Heart left ventricle (tissue), 16 donors: ENCODE results near the gene ZNF23. TPM values are rescaled to one million over a fixed set of nuclear protein-coding genes. Genes with fewer than 3 reads are reported as not detected.

Source experiments
- ATAC-seq, 4 donors: fragments of 200-7000 bp; cut with Tn5 transposase; one replicate each; pipeline ENCODE4 v1.9.1; 2020 to 2022; ENCODE audit warnings: moderate library complexity in 4 of 4, mild to moderate bottlenecking in 3 of 4, moderate number of reproducible peaks in 1 of 4
- DNase-seq, 5 donors: peaks; one replicate each; pipeline ENCODE4 v3.0.0-alpha.2; 2020
- H3K27ac ChIP-seq, 12 donors: fragments of 200-600 bp; sonication (generic) in 4 of 12; one replicate each; pipeline versions ENCODE4 v1.5.0 to v1.8.0; 2016 to 2022; ENCODE audit warnings: mild to moderate bottlenecking in 2 of 12
- H3K27me3 ChIP-seq, 9 donors: fragments of 200-600 bp; sonication (generic) in 2 of 9; one replicate each; pipeline versions ENCODE4 v1.5.1 to v1.8.0; 2016 to 2022; ENCODE audit warnings: mild to moderate bottlenecking in 3 of 9
- H3K36me3 ChIP-seq, 9 donors: fragments of 200-600 bp; sonication (generic) in 2 of 9; one replicate each; pipeline versions ENCODE4 v1.5.0 to v1.8.0; 2018 to 2022; ENCODE audit warnings: mild to moderate bottlenecking in 2 of 9
- H3K4me1 ChIP-seq, 12 donors: fragments of 200-600 bp; sonication (generic) in 4 of 12; one replicate each; pipeline versions ENCODE4 v1.5.0 to v1.8.0; 2016 to 2022; ENCODE audit warnings: mild to moderate bottlenecking in 3 of 12
- H3K4me3 ChIP-seq, 12 donors: fragments of 200-600 bp; sonication (generic) in 4 of 12; one replicate each; pipeline versions ENCODE4 v1.5.0 to v1.8.0; 2017 to 2022; ENCODE audit warnings: mild to moderate bottlenecking in 9 of 12, moderate library complexity in 4 of 12
- H3K9me3 ChIP-seq, 12 donors: fragments of 200-600 bp; sonication (generic) in 4 of 12; one replicate each; pipeline versions ENCODE4 v1.5.0 to v1.8.0; 2016 to 2022; ENCODE audit warnings: mild to moderate bottlenecking in 1 of 12
- CTCF ChIP-seq, 12 donors: fragments of 200-600 bp; sonication (generic) in 4 of 12; IDR thresholded peaks; one replicate each; pipeline versions ENCODE4 v1.5.0 to v1.8.0; 2018 to 2022; ENCODE audit warnings: antibody characterized with exemption in 12 of 12, mild to moderate bottlenecking in 5 of 12
- POLR2A ChIP-seq, 2 donors: fragments of 450-650 bp; IDR thresholded peaks; one replicate each; pipeline ENCODE4 v1.6.1; 2017; ENCODE audit warnings: antibody characterized with exemption in 2 of 2, mild to moderate bottlenecking in 2 of 2, moderate library complexity in 2 of 2
- WGBS, 4 donors: extraction: QIAGEN DNeasy Blood & Tissue Kit in 2 of 4; methylation state at CpG; one replicate each; pipeline versions ENCODE4 v1.1.5 to v1.1.7; 2013 to 2018; 5-methylcytosine and 5-hydroxymethylcytosine counted together
- intact Hi-C, 10 donors: fragments of 100-400 bp; cut with DNase I; formaldehyde crosslinking; loops; one replicate each; pipeline versions ENCODE4 v1.11.1 to v1.14.2; 2022
- polyA plus RNA-seq, 2 donors: library from polyadenylated mRNA; stranded (reverse); fragments of 200-250 nt; gene quantifications; one replicate each; pipeline ENCODE4 v1.2.3, GENCODE V29; 2013
- total RNA-seq, 9 donors: library from RNA; depleted of rRNA in 2 of 9; stranded (reverse); fragments of >200 nt in 2 of 9; fragmentation: NEBNext Ultra II Directional in 3 of 9; extraction: Animal tissue kit (Norgen Biotek cat#: 25700) in 3 of 9; gene quantifications; one replicate each; pipeline versions ENCODE4 v1.1.0 to v1.2.4, GENCODE V29; 2016 to 2023
- donor health status: ischemic (EF 13 %, LVEDD 7.1; RV severe dilation, severe dysfunction).
- donor health status: healthy with polysubstance abuse.
- donor health status: DM: no; HTN: yes; CAD: no.
- donor health status: DM: no; HTN: no; CAD: no.
- donor health status: ischemic (EF 25% LVEDD 6.9; RV normal size, moderate dysfunction).
- donor health status: ischemic (EF 25% LVEDD 5.7; RV mildly dilated, moderate dysfunction).
- donor health status: healthy.
- donor health status: DM: yes; HTN: yes; CAD: no.
- donor health status: ischemic (EF 35%, LVEDD 5.7; RV mildly dilated, moderate dysfunction).
- donor health status: nonischemic (EF 11% LVEDD 7.7; RV severe dilation, severe dysfunction).
- donor health status: DM: yes; HTN: yes; CAD: no.
- donor health status: PGD.
- donor health status: ischemic (EF 29% LVEDD 5.4; RV normal size, mild dysfunction).
- donor health status: nonischemic (EF 23%, LVEDD 6.1; RV moderate dilation, normal function).

Gene ZNF23
- total and polyA plus RNA-seq, 11 donors: 2.7 to 7.4 (median 4.7) TPM

GRCh38 chr16:71479420-71479819 lies 17.4 kb upstream of the ZNF23 start:
- Histone ChIP-seq H3K4me1 (peaks cover 0 to 9% (median 5%) of the 10 kb centered on the region in 12 donors), H3K27me3 (no peaks in the 10 kb centered on the region), H3K27ac (no peak overlapping the region), H3K4me3 (no peak overlapping the region), H3K9me3 (no peaks in the 10 kb centered on the region), H3K36me3 (peaks cover 0 to 49% (median 41%) of the 10 kb centered on the region in 9 donors)
- TF ChIP-seq POLR2A (IDR thresholded peaks at IDR 0.05) (no peak), CTCF (IDR thresholded peaks at IDR 0.05) (peak in 4 of 12 donors; percentile 6 to 35 (median 24))
- intact Hi-C loops: no loop called here
- 42 to 52% (median 47%) methylated on average over 3 of the region's 3 CpGs for WGBS, 4 donors
- ATAC-seq (no peak), DNase-seq (no peak)

GRCh38 chr16:71476457-71477124 lies 14.5 kb upstream of the ZNF23 start:
- no peak overlapping the region for H3K27ac ChIP-seq
- no peaks in the 10 kb centered on the region for H3K9me3 ChIP-seq
- WGBS, 4 donors: 91 to 97% (median 94%) methylated on average over 4 of the region's 4 CpGs
- DNase-seq (no peak), ATAC-seq (no peak)
- no peaks in the 10 kb centered on the region for H3K27me3 ChIP-seq
- H3K4me1 ChIP-seq: no peaks in the 10 kb centered on the region
- H3K4me3 ChIP-seq: no peak overlapping the region
- H3K36me3 ChIP-seq: peaks cover 0 to 59% (median 44%) of the 10 kb centered on the region in 9 donors
- intact Hi-C loops: no loop called here
- no peak for TF ChIP-seq POLR2A (IDR thresholded peaks at IDR 0.05)
- TF ChIP-seq CTCF (IDR thresholded peaks at IDR 0.05): no peak

- Histone ChIP-seq H3K9me3 (no peaks in the 10 kb centered on the region), H3K27ac (no peak overlapping the region), H3K36me3 (peaks cover 0 to 66% (median 47%) of the 10 kb centered on the region in 9 donors), H3K4me3 (no peak overlapping the region), H3K4me1 (no peaks in the 10 kb centered on the region), H3K27me3 (no peaks in the 10 kb centered on the region)
- no peak for DNase-seq
- TF ChIP-seq POLR2A (IDR thresholded peaks at IDR 0.05) (no peak), CTCF (IDR thresholded peaks at IDR 0.05) (no peak)
- 89 to 95% (median 94%) methylated on average over 3 of the region's 3 CpGs for WGBS, 4 donors
- no peak for ATAC-seq
- intact Hi-C loops: no loop called here
These were observed 12.8 kb upstream of the ZNF23 start for GRCh38 chr16:71474864-71475263.

- Histone ChIP-seq H3K27me3 (no peaks in the 10 kb centered on the region), H3K4me1 (no peaks in the 10 kb centered on the region), H3K27ac (no peak overlapping the region), H3K4me3 (no peak overlapping the region), H3K9me3 (no peaks in the 10 kb centered on the region), H3K36me3 (peaks cover 0 to 66% (median 47%) of the 10 kb centered on the region in 9 donors)
- ATAC-seq (no peak), DNase-seq (no peak)
- 90 to 95% (median 93%) methylated on average over 5 of the region's 5 CpGs for WGBS, 4 donors
- TF ChIP-seq CTCF (IDR thresholded peaks at IDR 0.05) (no peak), POLR2A (IDR thresholded peaks at IDR 0.05) (no peak)
- intact Hi-C loops: no loop called here
These were observed 11.8 kb upstream of the ZNF23 start for GRCh38 chr16:71473891-71474290.
